H9 (cell line): ENCODE measurements around the gene MYBPHL. TPM values are rescaled to one million over a fixed set of nuclear protein-coding genes. Genes with fewer than 3 reads are reported as not detected.

Source experiments
- DNase-seq: peaks from one replicate; pipeline ENCODE4 v3.0.0-alpha.2; 2017
- H2AFZ ChIP-seq: one replicate; pipeline ENCODE4 v1.6.1; 2013; ENCODE audit warnings: mild to moderate bottlenecking, low read length, control low read depth, moderate library complexity
- H2AK5ac ChIP-seq: 2 replicates; pipeline ENCODE4 v1.6.1; 2013; ENCODE audit warnings: low read length, control low read depth, mixed read lengths; ENCODE audit not compliant: insufficient read length
- H2BK120ac ChIP-seq: one replicate; pipeline ENCODE4 v1.6.1; 2013; ENCODE audit warnings: low read depth, mild to moderate bottlenecking, low read length, control low read depth, inconsistent platforms; ENCODE audit not compliant: poor library complexity, severe bottlenecking
- H2BK12ac ChIP-seq: 2 replicates; pipeline ENCODE4 v1.6.1; 2013; ENCODE audit warnings: low read length, control low read depth, mixed read lengths, low read depth; ENCODE audit not compliant: insufficient read length
- H2BK15ac ChIP-seq: 2 replicates; pipeline ENCODE4 v1.6.1; 2013; ENCODE audit warnings: low read depth, low read length, control low read depth
- H2BK20ac ChIP-seq: one replicate; pipeline ENCODE4 v1.6.1; 2013; ENCODE audit warnings: low read depth, mild to moderate bottlenecking, low read length, control low read depth, inconsistent platforms; ENCODE audit not compliant: poor library complexity, severe bottlenecking
- H2BK5ac ChIP-seq: 2 replicates; pipeline ENCODE4 v1.6.1; 2013; ENCODE audit warnings: low read length, control low read depth, mixed read lengths; ENCODE audit not compliant: insufficient read length
- H3K14ac ChIP-seq: 2 replicates; pipeline ENCODE4 v1.6.1; 2013; ENCODE audit warnings: low read length, control low read depth; ENCODE audit not compliant: insufficient read depth
- H3K18ac ChIP-seq: 2 replicates; pipeline ENCODE4 v1.6.1; 2013; ENCODE audit warnings: low read depth, mild to moderate bottlenecking, mixed read lengths, low read length, control low read depth; ENCODE audit not compliant: insufficient read length
- H3K23ac ChIP-seq: 2 replicates; pipeline ENCODE4 v1.6.1; 2013; ENCODE audit warnings: low read length, control low read depth, mixed read lengths, low read depth; ENCODE audit not compliant: insufficient read length
- H3K23me2 ChIP-seq: 2 replicates; pipeline ENCODE4 v1.6.1; 2013; ENCODE audit warnings: low read depth, mild to moderate bottlenecking, mixed read lengths, low read length, control low read depth; ENCODE audit not compliant: insufficient read length, poor library complexity, severe bottlenecking
- H3K27ac ChIP-seq: 2 replicates; pipeline ENCODE4 v1.5.1; 2013; ENCODE audit warnings: low read length, control low read depth, mixed read lengths, low read depth; ENCODE audit not compliant: insufficient read length
- H3K27me3 ChIP-seq: 2 replicates; pipeline ENCODE4 v1.6.1; 2013; ENCODE audit warnings: low read length, control low read depth, inconsistent platforms; ENCODE audit not compliant: insufficient read depth
- H3K4ac ChIP-seq: 2 replicates; pipeline ENCODE4 v1.6.1; 2013; ENCODE audit warnings: low read depth, mild to moderate bottlenecking, control low read depth, inconsistent platforms, low read length, moderate library complexity
- H3K4me1 ChIP-seq: 2 replicates; pipeline ENCODE4 v1.6.1; 2013; ENCODE audit warnings: low read length, control low read depth, inconsistent platforms; ENCODE audit not compliant: insufficient read depth
- H3K4me2 ChIP-seq: 2 replicates; pipeline ENCODE4 v1.6.1; 2013; ENCODE audit warnings: low read length, control low read depth, mixed read lengths; ENCODE audit not compliant: insufficient read length, insufficient read depth
- H3K56ac ChIP-seq: 2 replicates; pipeline ENCODE4 v1.6.1; 2013; ENCODE audit warnings: low read depth, mild to moderate bottlenecking, mixed read lengths, low read length, control low read depth; ENCODE audit not compliant: insufficient read length
- H3K79me1 ChIP-seq: 2 replicates; pipeline ENCODE4 v1.6.1; 2013; ENCODE audit warnings: low read depth, mild to moderate bottlenecking, moderate library complexity, low read length, control low read depth, inconsistent platforms; ENCODE audit not compliant: insufficient read depth, poor library complexity, severe bottlenecking
- H3K79me2 ChIP-seq: 2 replicates; pipeline ENCODE4 v1.6.1; 2013; ENCODE audit warnings: low read length, control low read depth, inconsistent platforms; ENCODE audit not compliant: insufficient read depth
- H3K9ac ChIP-seq: 2 replicates; pipeline ENCODE4 v1.6.1; 2013; ENCODE audit warnings: low read length, control low read depth, mixed read lengths; ENCODE audit not compliant: insufficient read length; ENCODE audit errors: extremely low read depth
- H3K9me3 ChIP-seq: one replicate; pipeline ENCODE4 v1.6.1; 2013; ENCODE audit warnings: low read depth, low read length, inconsistent platforms; ENCODE audit not compliant: control insufficient read depth
- H3T11ph ChIP-seq: one replicate; pipeline ENCODE4 v1.6.1; 2013; ENCODE audit warnings: mild to moderate bottlenecking, low read length, control low read depth, inconsistent platforms
- H4K20me1 ChIP-seq: one replicate; pipeline ENCODE4 v1.6.1; 2013; ENCODE audit not compliant: control insufficient read depth, insufficient read length, insufficient read depth
- H4K5ac ChIP-seq: 2 replicates; pipeline ENCODE4 v1.6.1; 2013; ENCODE audit warnings: low read depth, mild to moderate bottlenecking, mixed read lengths, low read length, control low read depth; ENCODE audit not compliant: insufficient read length
- H4K8ac ChIP-seq: replicated peaks from 2 replicates; pipeline ENCODE4 v1.6.1; 2013; ENCODE audit warnings: low read length, control low read depth, mixed read lengths, low read depth; ENCODE audit not compliant: insufficient read length
- H4K91ac ChIP-seq: 2 replicates; pipeline ENCODE4 v1.6.1; 2013; ENCODE audit warnings: low read depth, mild to moderate bottlenecking, moderate library complexity, mixed read lengths, low read length, control low read depth; ENCODE audit not compliant: insufficient read length
- H3K27ac Mint-ChIP-seq, 3 experiments: 2 replicates in 2 of 3; 3 replicates in 1 of 3; pipeline ENCODE4 v1.8.0; 2020 to 2021; ENCODE audit warnings: mixed read lengths in 3 of 3, mild to moderate bottlenecking in 1 of 3, moderate library complexity in 1 of 3
- H3K27me3 Mint-ChIP-seq: 2 replicates; pipeline ENCODE4 v1.8.0; 2021; ENCODE audit warnings: low read depth, mild to moderate bottlenecking, moderate library complexity, mixed read lengths
- H3K36me3 Mint-ChIP-seq, 3 experiments: 2 replicates in 2 of 3; 3 replicates in 1 of 3; pipeline ENCODE4 v1.8.0; 2020 to 2021; ENCODE audit warnings: low read depth in 3 of 3, mixed read lengths in 3 of 3; ENCODE audit not compliant: insufficient read depth in 1 of 3
- H3K4me1 Mint-ChIP-seq, 2 experiments: 2 replicates each; pipeline ENCODE4 v1.8.0; 2020; ENCODE audit warnings: mixed read lengths in 2 of 2
- H3K4me3 Mint-ChIP-seq, 2 experiments: 2 replicates in 1 of 2; 3 replicates in 1 of 2; pipeline ENCODE4 v1.8.0; 2020 to 2021; ENCODE audit warnings: mild to moderate bottlenecking in 2 of 2, mixed read lengths in 2 of 2, moderate library complexity in 1 of 2
- H3K9me3 Mint-ChIP-seq, 2 experiments: 2 replicates in 1 of 2; 3 replicates in 1 of 2; pipeline ENCODE4 v1.8.0; 2020; ENCODE audit warnings: mild to moderate bottlenecking in 2 of 2, mixed read lengths in 2 of 2, moderate library complexity in 1 of 2
- whole genome bisulfite sequencing: extraction: QIAGEN DNeasy Blood & Tissue Kit; methylation state at CpG from one replicate; pipeline ENCODE4 v1.1.7; 2013; ENCODE audit warnings: missing lambda C conversion rate, low lambda C conversion rate, mixed read lengths; ENCODE audit not compliant: insufficient read length; ENCODE audit errors: extremely low coverage; 5-methylcytosine and 5-hydroxymethylcytosine counted together
- total RNA-seq: library from RNA; stranded (reverse); gene quantifications from 2 replicates; pipeline ENCODE4 v1.2.1, GENCODE V29; 2021
- TF ChIP-seq, protein P1 (sequence below): fragments of 200-600 bp; sonication (generic); conservative IDR thresholded peaks from 3 replicates; pipeline ENCODE4 v1.8.0; 2021; ENCODE audit warnings: antibody characterized with exemption, mild to moderate bottlenecking

Gene MYBPHL
- total RNA-seq, 1 experiment from 2014 or later, result 0.59 TPM

DNA sequence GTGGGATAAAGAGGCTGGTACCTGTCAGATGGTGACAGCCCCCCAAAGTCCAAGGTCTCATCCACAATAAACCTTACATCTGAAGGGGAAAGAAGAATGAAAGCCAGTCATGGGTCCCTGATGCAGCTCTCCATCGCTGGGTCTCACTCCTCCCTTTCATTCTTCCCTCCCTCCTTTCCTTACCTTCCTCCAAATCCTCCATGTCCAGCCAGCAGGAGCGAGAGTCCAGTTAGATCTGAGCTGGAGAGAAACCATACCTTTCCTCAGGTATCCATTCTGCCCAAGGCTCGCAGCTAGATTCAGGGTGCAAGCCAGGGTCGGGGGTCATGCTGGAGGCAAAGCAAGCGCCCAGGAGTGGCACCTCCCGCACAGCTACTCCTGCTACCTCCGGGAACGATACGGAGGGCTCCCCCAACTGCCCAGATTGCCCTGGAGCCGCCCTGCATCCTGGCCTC, 24.3 kb downstream of the MYBPHL start:
- H3K4me3 Mint-ChIP-seq, result peak overlapping the region; percentile 99 to 100
- Histone ChIP-seq H2BK20ac (no peak overlapping the region), H3K56ac (no peak overlapping the region), H3K18ac (peak overlapping the region; percentile 83), H2BK120ac (no peak overlapping the region), H2AFZ (no peak overlapping the region), H4K91ac (no peak overlapping the region), H4K5ac (no peak overlapping the region), H4K20me1 (no peaks in the 10 kb centered on the region), H3K79me2 (peaks cover 2% of the 10 kb centered on the region; the same call in 1 of the 2 replicates), H3K79me1 (peaks cover 5% of the 10 kb centered on the region), H2BK15ac (no peak overlapping the region), H3K27ac (no peak overlapping the region), H3K23me2 (peaks cover 13% of the 10 kb centered on the region), H3T11ph (no peak overlapping the region), H2AK5ac (no peak overlapping the region), H4K8ac (no peak overlapping the region), H3K9ac (peak overlapping the region; percentile 69), H3K4me2 (peak overlapping the region; percentile 92), H3K4me1 (peaks cover 3% of the 10 kb centered on the region; the same call in 1 of the 2 replicates), H3K27me3 (no peaks in the 10 kb centered on the region), H2BK12ac (no peak overlapping the region), H3K9me3 (no peaks in the 10 kb centered on the region), H2BK5ac (no peak overlapping the region), H3K4ac (no peak overlapping the region), H3K14ac (peak overlapping the region; percentile 80; the same call in 1 of the 2 replicates), H3K23ac (no peak overlapping the region)
- peaks cover 0 to 2% of the 10 kb centered on the region in 2 experiments; a peak in 2 of 5 replicates for H3K9me3 Mint-ChIP-seq
- H3K4me1 Mint-ChIP-seq, result peaks cover 36 to 46% of the 10 kb centered on the region in 2 experiments
- H3K27ac Mint-ChIP-seq, result peak overlapping the region in 2 of 3 experiments; percentile 96 to 99; a peak in 2 of 7 replicates
- peaks cover 18 to 31% (median 30%) of the 10 kb centered on the region in 3 experiments for H3K36me3 Mint-ChIP-seq
- TF ChIP-seq, protein P1, sequence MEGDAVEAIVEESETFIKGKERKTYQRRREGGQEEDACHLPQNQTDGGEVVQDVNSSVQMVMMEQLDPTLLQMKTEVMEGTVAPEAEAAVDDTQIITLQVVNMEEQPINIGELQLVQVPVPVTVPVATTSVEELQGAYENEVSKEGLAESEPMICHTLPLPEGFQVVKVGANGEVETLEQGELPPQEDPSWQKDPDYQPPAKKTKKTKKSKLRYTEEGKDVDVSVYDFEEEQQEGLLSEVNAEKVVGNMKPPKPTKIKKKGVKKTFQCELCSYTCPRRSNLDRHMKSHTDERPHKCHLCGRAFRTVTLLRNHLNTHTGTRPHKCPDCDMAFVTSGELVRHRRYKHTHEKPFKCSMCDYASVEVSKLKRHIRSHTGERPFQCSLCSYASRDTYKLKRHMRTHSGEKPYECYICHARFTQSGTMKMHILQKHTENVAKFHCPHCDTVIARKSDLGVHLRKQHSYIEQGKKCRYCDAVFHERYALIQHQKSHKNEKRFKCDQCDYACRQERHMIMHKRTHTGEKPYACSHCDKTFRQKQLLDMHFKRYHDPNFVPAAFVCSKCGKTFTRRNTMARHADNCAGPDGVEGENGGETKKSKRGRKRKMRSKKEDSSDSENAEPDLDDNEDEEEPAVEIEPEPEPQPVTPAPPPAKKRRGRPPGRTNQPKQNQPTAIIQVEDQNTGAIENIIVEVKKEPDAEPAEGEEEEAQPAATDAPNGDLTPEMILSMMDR, result no peak
- H3K27me3 Mint-ChIP-seq, result no peaks in the 10 kb centered on the region; the same call in 1 of the 2 replicates
- DNase-seq, result no peak
- no CpG with 5 or more reads among the region's 10 CpGs for WGBS
